RCC 7860 (cell line): ENCODE measurements around the gene CCL4L2.
"Not testable (repeated sequence)": the region's sequence is repeated elsewhere in the genome, so short reads cannot be mapped to it uniquely, and the experiment has no call there.

Source experiments
- DNase-seq: peaks from one replicate; pipeline ENCODE4 v3.0.0-alpha.2; 2015; ENCODE audit warnings: low spot score
- FAIRE-seq: peaks from 2 replicates; lab custom pipeline; 2012; peaks lifted over from hg19 to GRCh38; lab: Jason Lieb, UNC

The CCL4L2 gene

DNA sequence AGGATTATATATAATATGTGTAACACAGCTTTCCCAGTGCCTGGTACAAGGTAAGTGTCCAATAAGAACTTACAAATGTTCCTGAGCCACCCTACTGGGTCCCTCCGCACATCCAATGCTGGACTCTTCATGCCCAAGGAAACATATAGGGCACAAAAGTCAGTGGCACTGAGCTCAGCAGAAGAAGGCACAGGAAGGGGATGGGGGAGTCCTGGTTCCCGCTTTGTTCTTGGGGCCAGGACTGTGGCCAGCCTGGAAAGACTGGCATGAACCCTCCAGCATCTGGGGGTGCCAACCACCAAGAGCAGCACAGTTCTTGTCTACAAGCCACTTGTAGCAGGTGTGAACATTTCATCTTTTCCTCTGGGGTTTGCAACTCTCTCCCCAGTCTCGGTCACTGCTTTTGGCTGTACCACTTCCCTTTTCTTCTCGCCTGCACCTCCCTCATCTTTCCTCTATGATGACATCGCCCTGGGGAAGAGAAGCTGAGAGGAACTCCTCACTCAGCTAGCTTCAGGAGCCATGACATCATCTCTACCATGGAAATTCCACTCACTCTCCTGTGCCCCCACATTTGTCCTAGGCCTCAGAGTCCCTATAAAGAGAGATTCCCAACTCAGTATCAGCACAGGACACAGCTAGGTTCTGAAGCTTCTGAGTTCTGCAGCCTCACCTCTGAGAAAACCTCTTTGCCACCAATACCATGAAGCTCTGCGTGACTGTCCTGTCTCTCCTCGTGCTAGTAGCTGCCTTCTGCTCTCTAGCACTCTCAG is at the start of gene CCL4L2:
Gene CCL4L2 (plus strand): TSS at position 625 of the 773 bp plus-strand sequence.
- FAIRE-seq, DNase-seq: not testable (repeated sequence)

DNA sequence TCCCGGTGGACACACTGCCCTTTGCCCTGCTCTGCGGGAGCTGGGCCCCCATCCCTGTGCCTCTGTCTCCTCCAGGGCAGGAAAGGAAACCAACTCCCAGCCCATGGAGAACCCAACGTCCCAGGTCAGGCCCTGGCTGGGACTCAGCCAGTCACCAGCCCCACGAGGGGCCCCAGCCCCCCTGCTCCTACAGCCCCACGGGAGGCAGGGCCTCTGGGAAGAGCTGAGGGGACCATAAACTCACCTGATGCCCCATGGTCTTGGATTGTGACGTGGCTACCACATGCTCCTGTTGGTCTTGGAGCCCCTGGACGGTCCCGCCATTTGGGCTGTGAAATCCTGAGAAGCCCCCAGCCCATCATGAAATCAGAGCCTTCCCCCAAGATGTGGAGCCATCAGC is 42.0 kb upstream of the CCL4L2 start:
- not testable (repeated sequence) for DNase-seq, FAIRE-seq

DNA sequence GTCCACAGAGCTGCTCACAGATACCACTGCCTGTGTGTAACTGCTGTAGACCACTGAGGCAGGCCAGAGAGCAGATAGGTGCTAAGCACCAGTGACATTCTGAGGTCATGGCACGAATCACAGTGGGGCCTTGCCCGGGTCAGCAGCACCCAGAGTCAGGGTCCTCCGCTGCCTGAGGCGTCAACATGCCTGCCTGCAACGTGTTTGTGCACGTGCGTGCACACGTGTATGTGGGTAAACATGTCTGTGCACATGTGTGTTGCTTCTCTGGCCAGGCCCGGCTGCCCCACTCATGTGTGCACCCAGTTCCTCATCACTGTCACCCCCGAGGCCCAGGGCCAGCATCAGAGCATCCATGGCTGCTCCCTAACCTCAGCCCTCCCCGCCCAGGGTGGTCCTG is 34.3 kb upstream of the CCL4L2 start, which contains the start of gene TBC1D3B:
Gene TBC1D3B (minus strand): TSS at position 101 of the 400 bp plus-strand sequence. CDS start 1,586 bp downstream, outside the sequence.
- DNase-seq, FAIRE-seq: not testable (repeated sequence)

DNA sequence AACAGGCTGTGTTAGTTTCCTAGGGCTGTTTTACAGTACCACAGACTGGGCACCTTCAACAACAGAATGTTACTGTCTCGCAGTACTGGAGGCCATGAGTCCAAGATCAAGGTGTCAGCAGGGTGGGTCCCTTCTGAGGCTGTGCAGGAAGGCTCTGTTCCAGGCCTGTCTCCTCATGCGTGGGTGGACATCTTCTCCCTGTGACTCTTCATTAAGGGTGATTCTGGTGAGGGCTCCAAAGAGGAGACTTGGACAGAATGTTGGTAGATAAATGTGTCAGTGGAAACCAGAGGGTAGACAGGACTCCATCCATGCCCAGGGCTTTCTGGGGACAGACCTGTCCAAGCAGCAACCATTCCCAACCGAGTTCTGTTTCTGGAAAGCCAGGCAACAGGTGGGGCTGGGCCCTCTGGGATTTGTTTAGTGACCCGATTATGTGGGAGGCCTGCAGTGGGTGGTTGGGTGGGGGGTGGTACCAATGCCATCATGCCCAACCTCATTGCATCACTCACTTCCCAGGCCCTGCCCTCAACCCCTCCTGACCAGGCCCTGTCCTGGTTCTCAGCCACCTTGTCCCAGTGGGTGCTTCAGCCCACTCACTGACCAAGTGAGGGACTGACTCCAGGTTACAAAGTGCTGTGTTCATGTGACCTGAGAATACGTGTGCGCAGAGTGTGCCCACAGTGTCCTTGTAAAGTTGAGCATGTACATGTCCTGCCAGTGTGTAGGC is 29.3 kb upstream of the CCL4L2 start:
- FAIRE-seq, DNase-seq: not testable (repeated sequence)

DNA sequence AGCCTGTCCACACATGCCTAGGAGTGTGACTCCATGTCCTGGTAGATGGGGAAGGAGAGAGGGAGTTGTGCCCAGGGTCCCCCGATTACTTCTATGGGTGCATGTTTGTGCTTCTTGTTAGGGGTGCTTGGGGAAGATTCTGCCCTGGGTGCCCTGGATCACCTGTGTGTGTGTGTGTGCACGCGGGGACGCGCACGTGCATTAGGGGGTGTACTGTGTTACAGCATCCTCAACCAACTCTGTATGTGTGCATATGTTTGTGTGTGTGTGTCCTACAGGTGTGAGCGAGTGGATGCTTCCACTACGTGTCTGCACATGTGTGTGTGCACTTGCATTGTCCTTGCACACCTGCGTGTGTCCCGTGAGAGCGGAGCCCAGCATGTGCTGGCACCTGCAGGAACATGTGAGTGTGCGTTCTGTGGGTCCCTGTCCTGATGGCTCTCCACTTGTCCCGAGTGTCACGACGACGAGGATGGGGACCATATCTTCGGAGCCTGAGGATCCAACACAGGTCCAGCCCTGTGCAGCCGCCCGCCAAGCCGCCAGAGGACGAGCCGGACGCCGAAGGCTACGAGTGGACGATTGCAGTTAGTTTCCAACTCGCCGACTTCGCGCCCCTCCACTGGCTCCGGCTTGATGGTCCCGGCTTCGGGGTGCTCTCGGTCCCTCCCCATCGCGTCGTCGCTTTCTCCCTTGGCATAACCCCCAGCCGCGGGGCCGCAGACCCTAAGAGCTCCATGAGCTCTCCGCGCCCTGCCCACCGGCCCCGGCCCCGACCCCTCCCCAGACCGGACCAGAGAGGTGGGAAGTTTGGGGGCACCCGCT is 28.5 kb upstream of the CCL4L2 start:
- no peak for DNase-seq

DNA sequence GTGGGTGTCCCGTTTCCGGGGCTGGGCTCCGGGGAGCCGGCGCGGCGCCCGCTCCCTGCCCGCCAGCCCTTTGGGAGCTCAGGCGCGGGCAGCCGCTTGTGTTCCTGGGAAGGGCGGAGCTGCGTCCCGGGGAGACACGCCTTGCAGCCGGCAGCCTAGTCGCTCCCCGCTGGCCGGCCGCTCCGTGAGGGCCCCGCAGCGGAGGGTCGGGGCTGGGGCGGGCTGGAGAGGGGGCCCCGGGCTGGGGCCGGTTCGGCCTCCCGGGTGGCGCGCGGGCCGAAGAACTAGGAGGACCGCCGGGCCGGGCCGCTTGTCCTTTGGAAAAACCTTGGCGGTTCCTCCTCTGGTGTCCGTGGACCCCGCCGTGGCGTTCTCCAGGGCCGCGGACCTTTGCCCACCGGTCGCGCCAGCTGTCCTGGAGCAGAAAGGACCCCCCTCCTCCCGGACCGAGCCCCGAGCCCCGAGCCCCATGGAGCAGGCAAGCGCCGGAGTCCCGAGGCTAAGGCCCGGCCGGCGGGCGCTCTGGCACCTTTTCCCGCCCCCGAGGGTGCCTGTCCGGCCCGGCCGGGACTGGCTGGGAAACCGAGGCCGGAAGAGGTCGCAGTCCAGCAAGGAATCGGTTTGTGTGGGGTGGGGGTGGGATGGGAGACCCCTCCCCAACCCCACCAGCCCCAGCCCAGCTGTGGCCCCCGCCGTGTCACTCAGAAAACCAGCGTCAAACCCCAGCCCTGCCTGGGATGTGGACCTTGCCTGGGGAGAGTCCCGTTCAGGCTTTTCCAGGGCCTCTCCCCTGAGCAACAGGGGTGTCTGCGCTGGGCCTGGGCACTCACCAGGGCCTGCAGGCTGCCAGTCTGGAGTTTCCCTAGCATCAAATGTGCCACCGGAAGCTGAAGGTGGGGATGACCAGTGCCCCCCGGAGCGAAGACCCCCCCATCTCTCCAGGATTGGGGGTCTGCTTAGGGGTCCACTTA is 27.6 kb upstream of the CCL4L2 start:
- no peak for DNase-seq

More for the DNA sequence above, 28.5 kb upstream of the CCL4L2 start:
- no peak for FAIRE-seq

DNA sequence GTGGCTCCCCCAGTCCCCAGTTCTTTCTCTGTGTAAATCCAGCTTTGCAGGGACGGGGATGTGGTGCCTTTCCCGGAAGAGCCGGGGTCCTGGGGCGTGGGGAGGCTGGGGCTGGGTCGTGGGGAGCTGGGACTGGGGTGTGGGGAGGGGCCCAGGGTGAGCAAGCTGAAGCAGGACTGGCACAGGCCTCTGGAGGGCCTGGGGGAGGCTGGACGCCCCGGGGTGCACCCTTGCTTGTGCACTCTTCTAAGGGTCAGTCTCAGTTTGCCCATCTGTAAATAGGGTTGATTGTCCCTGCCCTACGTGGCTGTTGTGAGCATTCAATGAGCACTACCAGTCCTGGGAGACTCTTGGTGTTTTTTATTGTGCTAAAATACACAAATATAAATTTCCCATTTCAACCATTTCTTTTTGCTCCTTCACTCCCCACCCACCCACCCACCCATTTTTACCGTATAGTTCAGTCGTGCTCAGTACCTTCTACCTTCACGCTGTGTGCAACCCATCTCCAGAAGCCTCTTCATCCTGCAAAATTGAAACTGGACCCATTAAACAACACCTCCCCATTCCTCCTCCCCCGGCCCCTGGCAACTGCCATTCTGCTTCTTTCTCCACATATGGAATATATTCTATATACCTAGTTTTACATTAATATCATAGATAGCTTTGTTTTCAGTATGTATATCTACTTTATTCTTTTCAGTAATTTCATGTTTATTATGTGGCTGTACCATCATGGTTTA is 26.7 kb upstream of the CCL4L2 start:
- no peak for DNase-seq
- FAIRE-seq, result no peak

More for the DNA sequence above, 27.6 kb upstream of the CCL4L2 start:
- no peak for FAIRE-seq

DNA sequence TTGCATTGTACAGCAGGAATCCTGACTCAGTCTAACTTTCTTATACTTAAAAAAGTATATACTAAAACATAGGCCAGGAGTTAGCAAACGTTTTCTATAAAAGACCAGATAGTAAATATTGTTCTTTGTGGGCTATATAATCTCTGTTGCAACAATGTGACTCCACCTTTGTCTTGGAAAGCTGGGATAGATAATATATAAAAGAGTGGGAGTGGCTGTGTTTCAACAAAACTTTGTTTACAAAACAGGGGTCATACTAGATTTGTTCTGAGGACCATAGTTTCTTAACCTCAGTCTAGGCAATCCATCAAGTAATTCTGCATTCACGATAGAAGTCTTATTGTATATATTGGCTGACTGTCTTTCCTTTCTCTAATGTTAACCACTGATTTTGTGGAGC is 25.4 kb upstream of the CCL4L2 start:
- no peak for FAIRE-seq

DNA sequence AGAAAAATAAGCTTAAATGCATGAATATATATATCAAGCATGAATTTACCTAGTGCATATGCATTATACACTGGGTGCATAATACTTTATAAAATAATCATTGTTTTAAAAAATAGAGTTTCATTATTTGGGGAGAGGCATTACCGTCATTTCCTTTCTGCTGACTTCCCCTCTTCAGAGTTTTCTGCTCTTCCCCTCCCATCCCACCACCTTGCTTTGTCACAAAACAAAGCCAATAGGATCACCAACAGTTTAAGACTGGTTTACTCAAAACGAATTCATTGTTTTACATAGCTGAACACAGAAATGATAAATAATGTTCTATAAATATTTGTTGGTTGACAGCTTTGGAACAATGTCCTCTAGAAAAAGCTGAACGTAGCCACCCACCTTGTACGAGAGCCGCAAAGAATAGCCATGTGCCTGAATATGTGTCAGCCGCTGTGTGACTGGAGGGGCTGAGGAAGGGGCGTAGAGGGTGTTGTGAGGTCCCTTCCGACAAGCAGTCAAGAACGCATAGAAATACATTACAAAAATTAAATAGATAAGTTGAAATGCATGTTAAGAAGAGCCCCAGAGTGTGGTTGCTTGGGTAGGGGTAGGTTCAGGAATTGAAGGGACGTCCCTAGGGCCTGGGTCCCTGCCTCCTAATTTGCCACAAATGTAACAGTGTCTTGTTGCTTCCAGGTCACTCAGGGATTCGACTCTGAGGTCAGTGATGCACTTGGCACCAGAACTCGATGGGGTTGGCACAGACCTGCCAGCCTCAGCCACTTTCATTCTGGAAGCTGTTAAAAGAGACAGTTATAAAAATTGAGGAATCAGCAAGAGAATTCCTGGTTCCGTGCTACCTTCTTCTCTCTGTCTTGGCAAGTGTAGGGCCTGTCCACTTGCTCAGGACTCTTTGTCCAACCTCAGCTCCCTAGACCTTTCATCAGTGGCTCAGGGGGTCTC is 23.8 kb upstream of the CCL4L2 start:
- not testable (repeated sequence) for DNase-seq, FAIRE-seq

More for the DNA sequence above, 25.4 kb upstream of the CCL4L2 start:
- DNase-seq, result no peak

DNA sequence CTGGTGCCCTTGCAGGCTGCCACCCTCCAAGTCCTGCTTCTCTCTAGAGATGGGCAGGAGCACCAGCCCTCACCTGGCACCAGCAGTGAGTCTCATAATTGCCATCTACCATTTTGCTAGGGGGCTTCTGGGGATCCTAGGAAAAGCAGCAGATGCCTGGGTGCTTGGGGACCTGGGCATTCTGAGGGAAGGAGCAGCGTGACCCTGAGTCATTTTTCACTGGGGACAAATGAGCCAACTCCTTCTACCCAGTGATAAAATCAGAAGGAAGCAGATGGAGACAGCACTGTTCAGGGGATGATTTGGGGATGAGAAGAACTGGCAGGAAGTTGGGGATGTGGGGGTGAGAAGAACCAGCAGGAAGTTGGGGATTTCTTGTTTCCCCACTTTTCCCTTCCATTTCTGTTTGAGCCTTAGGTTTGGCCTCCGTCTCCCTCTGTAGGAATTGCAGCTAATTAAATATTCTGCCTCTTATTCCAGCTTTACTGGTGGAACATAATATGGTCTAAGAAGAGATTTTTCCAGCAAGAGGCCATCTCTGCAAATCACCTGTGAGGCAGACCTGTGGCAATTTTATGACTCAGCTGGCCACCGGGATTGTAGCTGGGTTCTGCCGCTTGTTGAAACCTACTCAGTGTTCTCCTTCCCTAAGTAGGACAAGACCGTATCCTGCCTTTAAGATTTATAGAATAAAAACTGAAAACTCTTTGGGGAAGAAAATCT is 22.8 kb upstream of the CCL4L2 start:
- DNase-seq, FAIRE-seq: not testable (repeated sequence)

DNA sequence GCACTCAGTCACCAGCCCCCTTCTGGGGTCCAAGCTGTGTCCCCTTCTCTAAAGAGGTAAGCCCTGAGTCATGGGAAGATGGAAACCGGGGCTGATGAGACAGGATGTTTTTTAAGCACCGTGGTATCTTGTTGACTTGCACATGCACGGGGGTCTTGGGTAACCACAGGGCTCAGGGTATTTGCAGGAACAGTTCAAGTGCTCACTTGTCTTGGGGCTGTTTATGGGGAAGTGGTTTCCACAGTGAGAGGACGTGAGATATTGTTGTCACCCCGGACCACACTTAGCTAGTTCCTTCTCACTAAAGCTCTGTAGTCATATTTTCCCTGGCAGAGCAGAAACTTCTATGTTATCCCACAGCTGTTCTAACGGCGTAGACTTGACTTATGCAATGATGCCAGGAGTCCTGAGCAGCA is 22.0 kb upstream of the CCL4L2 start:
- DNase-seq (no peak), FAIRE-seq (no peak)

DNA sequence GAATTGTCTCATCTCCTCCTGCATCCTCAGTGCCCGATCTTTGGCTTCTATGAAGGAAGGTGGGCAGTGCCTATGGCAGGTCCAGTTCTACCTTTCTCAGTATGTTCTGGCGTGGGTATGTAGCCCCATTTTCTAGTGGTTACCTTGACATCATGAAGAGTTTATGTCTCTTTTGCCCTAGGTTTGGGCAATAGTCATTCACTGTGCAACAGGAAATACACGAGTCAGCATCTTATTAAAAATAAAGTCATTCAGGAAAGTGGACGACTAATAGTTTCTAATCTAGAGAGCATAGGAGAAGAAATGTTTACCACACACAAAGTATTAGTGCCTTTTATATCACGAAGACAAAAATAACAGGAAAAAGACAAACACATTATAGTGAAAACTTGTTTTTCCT is 20.9 kb upstream of the CCL4L2 start:
- not testable (repeated sequence) for FAIRE-seq, DNase-seq

DNA sequence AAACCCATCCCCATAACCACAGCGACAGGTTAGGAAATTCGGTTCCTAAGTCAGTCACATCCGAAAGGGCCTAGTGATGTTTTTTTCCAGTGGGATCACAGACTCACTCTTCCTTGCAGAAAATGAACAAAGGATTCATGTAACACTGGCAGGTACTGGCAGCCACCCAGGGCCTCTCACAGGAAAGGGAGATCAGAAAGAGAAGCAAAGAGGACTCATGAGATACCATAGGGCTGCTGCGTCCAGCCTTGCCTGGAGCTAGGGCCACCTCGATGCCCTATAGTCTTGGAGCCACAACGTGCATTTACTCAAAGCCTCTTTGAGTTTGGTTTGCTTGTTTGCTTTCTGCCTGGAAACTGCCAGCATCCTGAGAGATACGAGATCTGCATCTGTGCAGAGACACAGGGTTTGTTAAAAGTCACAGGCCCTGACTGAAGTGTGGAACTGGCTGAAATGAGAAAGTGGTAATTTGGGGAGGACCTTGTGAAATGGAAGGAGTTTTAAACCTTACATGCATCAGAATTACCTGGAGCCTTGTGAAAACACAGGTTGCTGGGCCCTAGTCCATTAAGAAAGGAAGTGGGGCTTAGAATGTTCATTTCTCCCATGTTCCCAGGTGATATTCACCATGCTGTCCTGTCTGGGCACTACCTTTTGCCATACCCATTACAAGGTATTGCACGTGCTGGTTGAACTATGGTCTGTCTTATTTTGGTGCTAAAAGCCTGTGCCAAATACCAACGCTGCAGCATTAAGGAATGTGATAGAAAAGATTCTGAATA is 20.1 kb upstream of the CCL4L2 start:
- not testable (repeated sequence) for FAIRE-seq, DNase-seq

DNA sequence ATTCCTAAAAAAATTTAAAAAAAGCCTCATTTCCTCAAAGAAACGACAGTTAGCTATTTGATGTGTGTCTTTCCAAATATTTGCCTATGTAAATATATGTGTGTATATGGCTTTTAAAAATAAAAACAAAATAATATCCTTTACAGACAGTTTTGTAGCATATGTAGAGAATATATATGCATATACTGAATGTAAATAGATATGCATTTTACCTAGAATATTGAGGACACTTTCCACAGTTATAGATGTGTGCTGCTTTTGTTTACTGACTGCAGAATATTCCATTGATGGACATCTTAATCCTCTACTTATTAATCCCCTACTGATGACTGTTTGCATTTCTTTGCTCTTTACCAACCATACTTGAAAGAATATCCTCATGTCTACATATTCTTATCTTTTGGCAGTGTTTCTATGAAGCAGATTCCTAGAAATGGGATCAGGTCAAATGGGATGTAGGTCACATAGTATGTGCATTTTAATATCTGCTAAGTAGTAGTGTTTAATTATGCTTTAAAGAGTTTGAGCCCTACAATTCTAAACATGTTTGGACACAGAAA is 17.6 kb upstream of the CCL4L2 start:
- no peak for DNase-seq
- FAIRE-seq, result no peak

DNA sequence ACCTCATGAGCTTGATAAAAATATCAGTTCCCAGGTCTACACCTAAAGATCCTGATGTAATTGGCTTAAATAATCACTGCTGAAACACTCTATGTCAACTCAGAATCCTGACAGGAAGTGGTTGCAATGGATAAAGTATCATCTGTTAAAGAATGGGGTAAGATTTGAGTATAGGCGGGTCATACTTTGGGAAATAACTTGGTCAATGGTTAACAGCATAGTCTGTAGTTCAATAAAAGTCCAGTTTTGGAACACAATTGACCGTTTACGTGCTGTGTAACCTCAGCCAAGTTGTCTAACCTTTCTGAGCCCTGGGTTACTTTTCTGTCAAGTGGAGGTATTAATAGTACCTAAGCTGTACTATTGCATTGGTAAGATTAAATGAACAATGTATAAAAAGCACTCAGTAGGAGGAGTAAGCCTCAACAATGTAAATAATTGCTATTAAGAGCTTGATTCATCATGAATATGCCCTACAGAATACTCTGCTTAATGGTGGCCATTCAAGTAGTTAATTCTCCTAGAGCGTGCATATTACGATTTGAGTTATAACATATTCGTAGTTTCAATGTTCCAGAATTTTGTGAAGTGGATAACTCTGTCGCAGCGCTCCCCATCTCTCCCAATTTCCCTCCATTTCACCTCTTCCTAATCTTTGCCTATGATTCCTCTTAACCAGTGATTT is 16.6 kb upstream of the CCL4L2 start:
- DNase-seq, FAIRE-seq: not testable (repeated sequence)
